Hepatocyte (in vitro differentiated cells): ENCODE data around the gene THPO. TPM values are rescaled to one million over a fixed set of nuclear protein-coding genes. Genes with fewer than 3 reads are reported as not detected.

ENCODE experiments used
- DNase-seq: peaks from one replicate; pipeline ENCODE4 v3.0.0-alpha.2; 2016; ENCODE audit warnings: low spot score
- H2AFZ ChIP-seq: fragments of 200-600 bp; sonication (generic); 2 replicates; pipeline ENCODE4 v1.6.0; 2016; ENCODE audit warnings: antibody characterized with exemption, mild to moderate bottlenecking
- H3K27ac ChIP-seq: fragments of 200-600 bp; sonication (generic); 2 replicates; pipeline ENCODE4 v1.5.1; 2016; ENCODE audit warnings: mild to moderate bottlenecking
- H3K27me3 ChIP-seq: fragments of 200-600 bp; sonication (generic); 2 replicates; pipeline ENCODE4 v1.6.1; 2016
- H3K36me3 ChIP-seq: fragments of 200-600 bp; sonication (generic); replicated peaks from 2 replicates; pipeline ENCODE4 v1.5.1; 2016; ENCODE audit warnings: low read depth; ENCODE audit not compliant: insufficient read depth
- H3K4me1 ChIP-seq: fragments of 200-600 bp; sonication (generic); 2 replicates; pipeline ENCODE4 v1.5.1; 2016; ENCODE audit warnings: mild to moderate bottlenecking, moderate library complexity; ENCODE audit not compliant: insufficient read depth
- H3K4me2 ChIP-seq: fragments of 200-600 bp; sonication (generic); 2 replicates; pipeline ENCODE4 v1.6.0; 2016
- H3K4me3 ChIP-seq: fragments of 200-600 bp; sonication (generic); 2 replicates; pipeline ENCODE4 v1.5.1; 2016; ENCODE audit warnings: mild to moderate bottlenecking
- H3K79me2 ChIP-seq: fragments of 200-600 bp; sonication (generic); 2 replicates; pipeline ENCODE4 v1.6.0; 2017; ENCODE audit warnings: mild to moderate bottlenecking
- H3K9me2 ChIP-seq: fragments of 200-600 bp; sonication (generic); replicated peaks from 2 replicates; pipeline ENCODE4 v1.6.0; 2017; ENCODE audit warnings: mild to moderate bottlenecking; ENCODE audit not compliant: insufficient read depth
- H3K9me3 ChIP-seq: fragments of 200-600 bp; sonication (generic); 2 replicates; pipeline ENCODE4 v1.5.1; 2016; ENCODE audit warnings: low read depth, mild to moderate bottlenecking
- H4K20me1 ChIP-seq: fragments of 200-600 bp; sonication (generic); 2 replicates; pipeline ENCODE4 v1.6.0; 2016; ENCODE audit warnings: mild to moderate bottlenecking; ENCODE audit not compliant: insufficient read depth, poor library complexity, severe bottlenecking
- CTCF ChIP-seq: fragments of 200-600 bp; sonication (generic); IDR thresholded peaks from 2 replicates; pipeline ENCODE4 v1.5.1; 2016; ENCODE audit warnings: antibody characterized with exemption, mild to moderate bottlenecking; ENCODE audit not compliant: poor library complexity
- EZH2 ChIP-seq: fragments of 200-600 bp; sonication (generic); IDR thresholded peaks from 2 replicates; pipeline ENCODE4 v1.6.1; 2016; ENCODE audit warnings: antibody characterized with exemption, mild to moderate bottlenecking, borderline replicate concordance
- EZH2phosphoT487 ChIP-seq: fragments of 200-600 bp; sonication (generic); IDR thresholded peaks from one replicate; pipeline ENCODE4 v1.6.1; 2018; ENCODE audit warnings: antibody characterized with exemption, mild to moderate bottlenecking, low read depth, moderate library complexity; ENCODE audit not compliant: unreplicated experiment, severe bottlenecking
- WGBS: methylation state at CpG from one replicate; pipeline ENCODE4 v1.1.6; 2016; ENCODE audit warnings: low lambda C conversion rate; ENCODE audit errors: missing lambda C conversion rate; 5-methylcytosine and 5-hydroxymethylcytosine counted together
- polyA plus RNA-seq: library from polyadenylated mRNA; unstranded; fragments of >200 nt; fragmentation: Nextera tagmentation; extraction: Ambion mirVana; gene quantifications from 2 replicates; pipeline ENCODE4 v1.2.1, GENCODE V29; 2016
- total RNA-seq: library from RNA; depleted of rRNA; stranded (reverse); fragments of >200 nt; gene quantifications from 2 replicates; pipeline ENCODE4 v1.2.3, GENCODE V29; 2014

Gene THPO
- total and polyA plus RNA-seq, 2 experiments from 2014 or later = 1.8 to 5.2 TPM

- Histone ChIP-seq H3K27me3 (no peaks in the 10 kb centered on the region), H3K4me2 (no peak overlapping the region), H3K36me3 (no peaks in the 10 kb centered on the region), H3K27ac (peak overlapping the region; percentile 76), H3K9me2 (no peaks in the 10 kb centered on the region), H4K20me1 (no peaks in the 10 kb centered on the region), H3K4me3 (no peak overlapping the region), H2AFZ (no peak overlapping the region), H3K4me1 (peaks cover 9% of the 10 kb centered on the region), H3K9me3 (no peaks in the 10 kb centered on the region), H3K79me2 (no peaks in the 10 kb centered on the region)
- TF ChIP-seq CTCF (no peak), EZH2 (no peak), EZH2phosphoT487 (no peak)
- DNase-seq = peak; percentile 65
- 88% methylated on average over 15 of the region's 15 CpGs for WGBS
Measured at GRCh38 chr3:184352149-184352785, 25.7 kb downstream of the THPO start.

GRCh38 chr3:184351511-184352148 lies 26.4 kb downstream of the THPO start:
- DNase-seq = no peak
- 64% methylated on average over 9 of the region's 9 CpGs for whole genome bisulfite sequencing
- no peaks in the 10 kb centered on the region for H3K9me2 ChIP-seq
- no peaks in the 10 kb centered on the region for H3K36me3 ChIP-seq
- TF ChIP-seq EZH2phosphoT487 (no peak), CTCF (no peak), EZH2 (no peak)
- H4K20me1 ChIP-seq = no peaks in the 10 kb centered on the region
- no peak overlapping the region for H2AFZ ChIP-seq
- peaks cover 9% of the 10 kb centered on the region for H3K4me1 ChIP-seq
- H3K27me3 ChIP-seq = no peaks in the 10 kb centered on the region
- peak overlapping the region; percentile 71 for H3K27ac ChIP-seq
- H3K9me3 ChIP-seq = no peaks in the 10 kb centered on the region
- H3K4me2 ChIP-seq = no peak overlapping the region
- no peak overlapping the region for H3K4me3 ChIP-seq
- H3K79me2 ChIP-seq = no peaks in the 10 kb centered on the region

GRCh38 chr3:184350618-184351017 lies 27.4 kb downstream of the THPO start:
- Histone ChIP-seq H3K4me3 (no peak overlapping the region), H2AFZ (no peak overlapping the region), H3K27ac (no peak overlapping the region), H4K20me1 (no peaks in the 10 kb centered on the region), H3K79me2 (no peaks in the 10 kb centered on the region), H3K9me3 (no peaks in the 10 kb centered on the region), H3K27me3 (no peaks in the 10 kb centered on the region), H3K4me2 (no peak overlapping the region), H3K36me3 (no peaks in the 10 kb centered on the region), H3K9me2 (no peaks in the 10 kb centered on the region), H3K4me1 (peaks cover 17% of the 10 kb centered on the region)
- 96% methylated on average over 6 of the region's 6 CpGs for WGBS
- DNase-seq = no peak
- TF ChIP-seq EZH2phosphoT487 = no peak
- TF ChIP-seq EZH2 = no peak
- TF ChIP-seq CTCF = no peak
